ENCODE results near the gene RNASE13. TPM values are rescaled to one million over a fixed set of nuclear protein-coding genes. Genes with fewer than 3 reads are reported as not detected.
A peak's percentile ranks its signal among the peaks of the same experiment; 100 is the strongest.

Gene RNASE13
- total RNA-seq, 2 experiments from 2014 or later = not detected

DNA sequence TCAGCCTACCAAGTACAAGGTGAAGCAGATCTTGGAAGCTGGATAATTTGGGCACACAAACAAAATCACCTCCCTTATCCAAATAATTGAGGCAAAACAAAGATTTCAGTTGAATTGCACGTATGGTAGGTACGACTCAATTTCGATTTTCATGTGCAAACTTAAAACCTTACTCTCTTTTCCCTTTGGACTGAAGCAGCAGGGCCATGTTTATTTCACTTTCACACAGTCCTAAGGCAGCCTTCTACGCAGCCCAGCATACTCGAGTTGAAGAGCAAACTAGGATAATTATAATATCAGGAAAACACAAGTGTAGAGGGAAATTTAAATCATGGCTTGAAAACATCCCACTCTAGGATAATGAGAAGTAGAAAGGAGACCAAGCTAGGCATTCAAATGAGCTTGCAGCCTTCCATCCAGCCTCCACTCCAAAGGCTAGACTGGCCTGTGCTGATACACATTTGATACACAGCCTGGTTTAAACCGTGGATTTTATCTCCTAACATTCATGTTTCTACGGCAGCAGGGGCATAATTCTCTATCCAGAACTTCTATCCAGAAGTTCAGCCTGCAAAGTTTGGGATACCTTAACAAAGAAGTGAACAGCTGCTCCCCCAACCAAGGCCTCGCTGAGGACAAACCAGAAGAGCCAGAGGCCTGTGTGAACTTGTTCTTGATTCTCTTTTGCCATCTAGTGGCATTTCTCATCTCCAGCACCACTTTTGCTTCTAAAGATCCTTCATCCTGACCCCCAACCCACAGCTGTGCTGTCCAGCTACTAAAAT lies 5.2 kb upstream of the RNASE13 start:
- Histone ChIP-seq H2AFZ (ENCODE audit: low read length) (peak overlapping the region; percentile 57; the same call in 1 of the 2 replicates), H3K4me2 (ENCODE audit: low read length) (no peak overlapping the region), H3K79me2 (ENCODE audit: insufficient read depth, low read depth, low read length) (no peaks in the 10 kb centered on the region), H3K9me2 (ENCODE audit: insufficient read depth, low read length) (no peaks in the 10 kb centered on the region), H3K9me3 (ENCODE audit: low read length) (no peaks in the 10 kb centered on the region), H4K20me1 (ENCODE audit: insufficient read depth, low read length) (no peaks in the 10 kb centered on the region), H3K4me1 (ENCODE audit: insufficient read depth, low read length, poor library complexity, severe bottlenecking) (no peaks in the 10 kb centered on the region), H3K36me3 (ENCODE audit: insufficient read depth, low read length) (no peaks in the 10 kb centered on the region), H3K27ac (ENCODE audit: low read depth, low read length, poor library complexity, severe bottlenecking) (no peak overlapping the region), H3K4me3 (ENCODE audit: low read depth, low read length, poor library complexity, severe bottlenecking) (no peak overlapping the region)
- POLR2A ChIA-PET = interaction anchor here (0.6 to 1.7 kb wide), 4 partner anchors 26 to 35 kb away, joined by 3 to 4 read pairs (median 4); no protein-coding TSS in a partner anchor
- TF ChIP-seq, protein P1, sequence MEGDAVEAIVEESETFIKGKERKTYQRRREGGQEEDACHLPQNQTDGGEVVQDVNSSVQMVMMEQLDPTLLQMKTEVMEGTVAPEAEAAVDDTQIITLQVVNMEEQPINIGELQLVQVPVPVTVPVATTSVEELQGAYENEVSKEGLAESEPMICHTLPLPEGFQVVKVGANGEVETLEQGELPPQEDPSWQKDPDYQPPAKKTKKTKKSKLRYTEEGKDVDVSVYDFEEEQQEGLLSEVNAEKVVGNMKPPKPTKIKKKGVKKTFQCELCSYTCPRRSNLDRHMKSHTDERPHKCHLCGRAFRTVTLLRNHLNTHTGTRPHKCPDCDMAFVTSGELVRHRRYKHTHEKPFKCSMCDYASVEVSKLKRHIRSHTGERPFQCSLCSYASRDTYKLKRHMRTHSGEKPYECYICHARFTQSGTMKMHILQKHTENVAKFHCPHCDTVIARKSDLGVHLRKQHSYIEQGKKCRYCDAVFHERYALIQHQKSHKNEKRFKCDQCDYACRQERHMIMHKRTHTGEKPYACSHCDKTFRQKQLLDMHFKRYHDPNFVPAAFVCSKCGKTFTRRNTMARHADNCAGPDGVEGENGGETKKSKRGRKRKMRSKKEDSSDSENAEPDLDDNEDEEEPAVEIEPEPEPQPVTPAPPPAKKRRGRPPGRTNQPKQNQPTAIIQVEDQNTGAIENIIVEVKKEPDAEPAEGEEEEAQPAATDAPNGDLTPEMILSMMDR (conservative IDR thresholded peaks at IDR 0.05; ENCODE audit: low read length) = peak; percentile 76
- TF ChIP-seq EZH2phosphoT487 (IDR thresholded peaks at IDR 0.05; ENCODE audit: borderline replicate concordance, low read depth, low read length) = no peak
- peak; percentile 47 for DNase-seq (ENCODE audit: low spot score)
- BruUV-seq (replicated peaks) = no TSS peak
- intact Hi-C loops (cut with micrococcal nuclease; ENCODE audit: unreplicated experiment) = loop anchor here (2.0 kb wide), 2 partner anchors 25 to 69 kb away; no protein-coding TSS in a partner anchor
- CTCF ChIA-PET (ENCODE audit: unreplicated experiment) = interaction anchor here (0.6 to 1.0 kb wide), 2 partner anchors 25 to 68 kb away, joined by 3 read pairs; no protein-coding TSS in a partner anchor

DNA sequence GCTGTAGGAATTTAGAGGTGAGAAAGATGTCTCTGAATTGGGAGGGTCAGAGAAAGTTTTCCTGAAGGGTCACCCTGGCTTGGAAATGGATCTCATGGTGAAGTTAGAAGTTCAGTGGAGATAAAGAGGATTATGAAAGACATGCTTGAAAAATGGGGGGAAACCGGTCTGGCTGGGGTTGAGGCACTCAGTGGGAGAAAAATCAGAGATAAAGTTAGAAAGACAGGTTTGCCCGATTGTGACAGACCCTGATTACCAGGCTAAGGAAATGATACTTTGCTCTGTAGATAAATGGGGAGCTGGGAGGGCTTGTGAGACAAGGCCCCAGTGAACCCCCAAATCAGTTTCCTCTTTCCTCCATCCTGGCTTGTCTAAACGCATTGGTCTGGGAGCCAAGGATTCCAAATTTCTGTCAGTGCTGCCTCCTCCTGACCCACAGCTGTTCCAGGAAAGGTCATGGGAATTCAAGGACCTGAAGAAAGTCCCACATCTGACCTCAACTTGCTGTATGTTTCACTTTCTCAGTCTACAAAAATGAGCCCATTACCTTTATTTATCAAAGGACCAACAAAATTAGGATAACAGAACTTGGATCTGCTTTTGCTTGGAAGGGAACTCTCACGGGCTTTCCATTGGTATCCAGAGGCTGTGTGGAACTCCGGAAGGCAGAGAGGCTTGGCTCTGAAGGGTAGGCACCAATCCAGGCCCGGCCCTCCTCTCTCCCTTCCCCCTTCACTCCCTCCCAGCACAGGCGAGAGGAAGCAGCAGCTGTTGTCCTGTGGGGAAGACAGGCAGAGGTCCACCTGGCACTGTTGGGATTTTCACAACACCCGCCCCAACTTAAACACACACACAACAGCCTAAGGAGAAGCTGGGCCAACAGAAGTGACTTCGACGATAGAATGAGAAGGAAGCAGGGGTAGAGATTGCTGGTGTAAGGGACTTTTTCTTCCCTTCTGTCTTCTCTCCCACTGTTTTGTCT lies 4.1 kb upstream of the RNASE13 start:
- H3K9me3 ChIP-seq (ENCODE audit: low read length) = no peaks in the 10 kb centered on the region
- no peaks in the 10 kb centered on the region for H3K79me2 ChIP-seq (ENCODE audit: insufficient read depth, low read depth, low read length)
- H2AFZ ChIP-seq (ENCODE audit: low read length) = no peak overlapping the region
- H3K36me3 ChIP-seq (ENCODE audit: insufficient read depth, low read length) = no peaks in the 10 kb centered on the region
- TF ChIP-seq, protein P1 (conservative IDR thresholded peaks at IDR 0.05; ENCODE audit: low read length) = no peak
- no peak for TF ChIP-seq EZH2phosphoT487 (IDR thresholded peaks at IDR 0.05; ENCODE audit: borderline replicate concordance, low read depth, low read length)
- no peak for DNase-seq (ENCODE audit: low spot score)
- H3K9me2 ChIP-seq (ENCODE audit: insufficient read depth, low read length) = no peaks in the 10 kb centered on the region
- no peak overlapping the region for H3K27ac ChIP-seq (ENCODE audit: low read depth, low read length, poor library complexity, severe bottlenecking)
- H3K4me1 ChIP-seq (ENCODE audit: insufficient read depth, low read length, poor library complexity, severe bottlenecking) = no peaks in the 10 kb centered on the region
- POLR2A ChIA-PET = interaction anchor here (0.6 to 1.7 kb wide), 2 partner anchors 32 to 33 kb away, joined by 3 to 4 read pairs; no protein-coding TSS in a partner anchor
- H3K4me2 ChIP-seq (ENCODE audit: low read length) = no peak overlapping the region
- BruUV-seq (replicated peaks) = no TSS peak
- CTCF ChIA-PET (ENCODE audit: unreplicated experiment) = no interaction called here
- intact Hi-C loops (cut with micrococcal nuclease; ENCODE audit: unreplicated experiment) = no loop called here
- no peak overlapping the region for H3K4me3 ChIP-seq (ENCODE audit: low read depth, low read length, poor library complexity, severe bottlenecking)
- H4K20me1 ChIP-seq (ENCODE audit: insufficient read depth, low read length) = no peaks in the 10 kb centered on the region
